Small intestine (tissue), 7 donors: ENCODE results near the gene THBS1. TPM values are rescaled to one million over a fixed set of nuclear protein-coding genes. Genes with fewer than 3 reads are reported as not detected.

Source experiments
- DNase-seq, 2 donors: peaks; one replicate each; pipeline versions ENCODE4 v3.0.0 to v3.0.0-alpha.2; 2013
- FAIRE-seq: peaks from 2 replicates; lab custom pipeline; 2012; peaks lifted over from hg19 to GRCh38; lab: Jason Lieb, UNC
- H3K27ac ChIP-seq, 3 donors: one replicate each; pipeline ENCODE4 v1.5.1; 2013; ENCODE audit warnings: low read length in 2 of 3, mild to moderate bottlenecking in 2 of 3, control low read depth in 1 of 3, inconsistent platforms in 1 of 3, low read depth in 1 of 3, moderate library complexity in 1 of 3
- H3K27me3 ChIP-seq, 3 donors: one replicate each; pipeline ENCODE4 v1.6.1; 2013; ENCODE audit warnings: low read length in 3 of 3, inconsistent platforms in 1 of 3; ENCODE audit not compliant: control insufficient read depth in 3 of 3, insufficient read depth in 3 of 3
- H3K36me3 ChIP-seq, 3 donors: one replicate each; pipeline ENCODE4 v1.6.1; 2013; ENCODE audit warnings: low read length in 3 of 3, inconsistent platforms in 1 of 3, low read depth in 1 of 3, mild to moderate bottlenecking in 1 of 3, moderate library complexity in 1 of 3; ENCODE audit not compliant: control insufficient read depth in 3 of 3, insufficient read depth in 2 of 3
- H3K4me1 ChIP-seq, 3 donors: one replicate each; pipeline ENCODE4 v1.6.1; 2013; ENCODE audit warnings: low read length in 2 of 3, inconsistent platforms in 1 of 3, low read depth in 1 of 3, mild to moderate bottlenecking in 1 of 3, moderate library complexity in 1 of 3; ENCODE audit not compliant: control insufficient read depth in 3 of 3, insufficient read depth in 2 of 3
- H3K4me3 ChIP-seq, 3 donors: one replicate each; pipeline ENCODE4 v1.5.1; 2013; ENCODE audit warnings: low read length in 3 of 3, control low read depth in 1 of 3, inconsistent platforms in 1 of 3, low read depth in 1 of 3, mild to moderate bottlenecking in 1 of 3, moderate library complexity in 1 of 3
- H3K9me3 ChIP-seq, 2 donors: one replicate each; pipeline ENCODE4 v1.6.1; 2013; ENCODE audit warnings: low read depth in 1 of 2, low read length in 1 of 2; ENCODE audit not compliant: control insufficient read depth in 2 of 2, insufficient read depth in 1 of 2
- WGBS, 3 donors: extraction: QIAGEN DNeasy Blood & Tissue Kit; methylation state at CpG; one replicate each; pipeline ENCODE4 v1.1.7; 2013; 5-methylcytosine and 5-hydroxymethylcytosine counted together
- polyA plus RNA-seq, 4 donors: library from polyadenylated mRNA; stranded (reverse) in 3 of 4; unstranded in 1 of 4; fragments of 200-250 nt in 3 of 4; fragments of 120-200 nt in 1 of 4; gene quantifications; one replicate each; pipeline versions ENCODE4 v1.2.1 to v1.2.3, GENCODE V29; 2013
- donor health status: healthy with polysubstance abuse.
- donor health status: control.
- donor health status: control.
- donor health status: Bipolar disorder and iron deficiency.
- donor health status: healthy.

The THBS1 gene
- polyA plus RNA-seq, 4 donors = 2.0 to 69.8 (median 34.3) TPM

DNA sequence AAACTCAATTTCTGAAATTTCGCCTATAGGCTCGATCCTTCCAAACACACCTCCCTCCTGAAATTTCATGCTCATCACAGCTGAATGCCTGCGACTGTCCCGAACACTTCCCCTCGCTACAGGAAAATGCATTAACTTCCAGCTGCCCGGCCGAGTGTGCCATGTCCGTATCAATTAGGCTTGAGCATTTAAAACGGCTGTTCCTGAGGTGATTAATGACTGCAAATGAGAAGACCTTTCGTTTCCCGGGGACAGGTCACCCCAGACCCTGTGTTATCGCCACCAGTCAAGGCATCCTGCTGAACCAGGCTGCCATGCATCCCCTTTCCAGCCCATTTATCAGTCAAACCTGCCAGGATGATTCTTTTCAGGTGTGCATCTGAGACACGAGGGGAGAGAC is 63.3 kb downstream of the THBS1 start:
- Histone ChIP-seq H3K36me3 (no peaks in the 10 kb centered on the region), H3K4me1 (no peaks in the 10 kb centered on the region), H3K4me3 (no peak overlapping the region), H3K27me3 (no peaks in the 10 kb centered on the region), H3K27ac (no peak overlapping the region), H3K9me3 (no peaks in the 10 kb centered on the region)
- DNase-seq (no peak), FAIRE-seq (no peak)
- WGBS, 3 donors = 82 to 83% (median 83%) methylated on average over 13 of the region's 13 CpGs

DNA sequence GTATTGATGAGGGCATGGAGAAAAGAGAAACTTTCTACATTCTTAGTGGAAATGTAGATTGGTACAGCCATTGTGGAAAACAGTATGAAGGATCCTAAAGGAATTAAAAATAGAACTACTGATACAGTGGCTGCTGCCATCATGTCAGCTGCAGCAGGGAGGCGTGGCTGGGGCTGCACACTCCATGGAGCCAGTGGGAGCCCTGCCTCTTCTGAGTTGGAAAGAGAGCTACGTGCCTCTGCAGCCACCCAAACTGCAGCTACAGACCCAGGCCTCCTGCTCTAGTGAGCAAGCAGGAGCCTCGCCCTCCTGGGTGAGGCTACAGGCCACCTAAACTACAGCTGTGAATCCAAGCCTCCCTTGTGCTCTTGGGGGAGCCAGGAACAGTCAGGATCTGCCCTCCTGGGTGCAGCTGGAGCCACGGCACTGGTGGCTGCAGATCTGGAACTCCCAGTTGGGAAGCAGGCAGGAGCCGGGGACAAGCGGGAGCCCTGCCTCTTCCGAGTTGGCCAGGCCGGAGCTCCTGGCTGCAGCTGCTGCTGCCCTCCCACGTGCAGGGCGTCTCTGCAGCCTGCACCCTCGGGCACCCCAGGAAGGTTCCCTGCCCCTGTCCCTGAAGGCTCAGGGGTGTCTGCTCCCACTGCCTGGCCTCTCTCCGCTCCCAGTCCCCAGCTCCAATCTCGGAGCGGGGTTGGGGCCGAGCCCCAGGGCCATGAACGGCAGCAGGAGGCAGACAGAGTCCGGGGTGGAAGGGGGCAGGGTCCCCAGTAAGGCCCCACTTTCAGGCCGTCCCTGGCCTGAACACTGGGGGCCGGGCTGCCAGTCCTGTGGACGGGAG is 64.5 kb downstream of the THBS1 start:
- Histone ChIP-seq H3K9me3 (no peaks in the 10 kb centered on the region), H3K36me3 (no peaks in the 10 kb centered on the region), H3K4me3 (no peak overlapping the region), H3K27ac (no peak overlapping the region), H3K27me3 (no peaks in the 10 kb centered on the region), H3K4me1 (no peaks in the 10 kb centered on the region)
- no peak for DNase-seq
- no peak for FAIRE-seq
- WGBS, 3 donors = 82 to 84% (median 84%) methylated on average over 19 to 20 of the region's 20 CpGs

DNA sequence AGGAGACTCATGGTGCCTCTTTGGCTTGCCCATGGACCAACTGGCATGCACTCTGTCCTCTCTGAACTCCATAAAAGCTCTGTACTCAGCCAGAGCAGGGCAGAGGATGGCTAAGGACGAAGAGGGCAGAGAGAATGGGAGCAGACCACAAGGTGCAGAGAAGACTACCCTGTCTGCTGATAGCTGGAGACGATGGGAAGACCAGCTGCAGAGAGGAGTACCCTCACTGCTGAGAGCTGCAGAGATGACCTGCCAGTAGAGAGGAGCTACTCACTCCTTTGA is 65.0 kb downstream of the THBS1 start:
- H3K27ac ChIP-seq = no peak overlapping the region
- no peak for DNase-seq
- H3K4me1 ChIP-seq = no peaks in the 10 kb centered on the region
- no peaks in the 10 kb centered on the region for H3K27me3 ChIP-seq
- 65 to 88% (median 73%) methylated on average over 2 of the region's 2 CpGs for WGBS, 3 donors
- no peak for FAIRE-seq
- H3K36me3 ChIP-seq = no peaks in the 10 kb centered on the region
- no peaks in the 10 kb centered on the region for H3K9me3 ChIP-seq
- no peak overlapping the region for H3K4me3 ChIP-seq

DNA sequence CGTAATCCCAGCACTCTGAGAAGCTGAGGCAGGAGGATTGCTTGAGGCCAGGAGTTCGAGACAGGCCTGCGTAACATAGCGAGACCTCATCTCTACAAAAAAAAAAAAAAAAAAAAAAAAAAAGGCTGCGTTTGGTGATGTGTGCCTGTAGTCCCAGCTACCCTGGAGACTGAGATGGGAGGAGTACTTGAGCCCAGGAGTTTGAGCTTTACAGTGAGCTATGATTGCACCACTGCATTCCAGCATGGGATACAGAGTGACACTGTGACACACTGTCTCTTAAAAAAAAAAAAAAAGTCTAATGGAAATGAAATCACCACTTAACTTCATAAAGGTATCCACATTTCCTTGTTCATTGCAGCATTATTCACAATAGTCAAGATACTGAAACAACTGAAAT is 65.5 kb downstream of the THBS1 start:
- no peaks in the 10 kb centered on the region for H3K4me1 ChIP-seq
- WGBS, 3 donors = 93 to 97% (median 94%) methylated on average over 5 of the region's 5 CpGs
- FAIRE-seq = no peak

More for the DNA sequence above, 65.5 kb downstream of the THBS1 start:
- Histone ChIP-seq H3K4me3 (no peak overlapping the region), H3K27ac (no peak overlapping the region), H3K36me3 (no peaks in the 10 kb centered on the region), H3K27me3 (no peaks in the 10 kb centered on the region), H3K9me3 (no peaks in the 10 kb centered on the region)
- DNase-seq = no peak

Other genes starting within 250 kb of the THBS1 start
- gene FSIP1, start 201.8 kb downstream of the THBS1 start, polyA plus RNA-seq = under 1 TPM in 2 of 4 donors, not detected in 2; 0.12 to 0.72 TPM